Transverse colon (tissue), 4 donors: Measurements from ENCODE around the gene USP4.

Experiments used
- EP300 ChIP-seq: sonication (generic); formaldehyde crosslinking; IDR thresholded peaks from one replicate; pipeline ENCODE4 v1.6.1; 2017; ENCODE audit warnings: antibody characterized with exemption, low read depth
- POLR2A ChIP-seq: fragments of 450-650 bp; IDR thresholded peaks from one replicate; pipeline ENCODE4 v1.6.1; 2016; ENCODE audit warnings: antibody characterized with exemption, mild to moderate bottlenecking, moderate library complexity
- POLR2AphosphoS5 ChIP-seq, 3 donors: sonication (generic); formaldehyde crosslinking; IDR thresholded peaks; one replicate each; pipeline ENCODE4 v1.6.1; 2016; ENCODE audit warnings: antibody characterized with exemption in 3 of 3
- TF ChIP-seq, protein P1 (sequence below), 5 experiments: fragments of 200-600 bp in 3 of 5; fragments of 450-650 bp in 2 of 5; sonication (generic) in 3 of 5; IDR thresholded peaks; 1 replicate in 2 of 5; 2 replicates in 3 of 5; pipeline ENCODE4 v1.5.1; 2016 to 2017; ENCODE audit warnings: antibody characterized with exemption in 5 of 5, inconsistent platforms in 3 of 5, mild to moderate bottlenecking in 2 of 5, moderate library complexity in 1 of 5

DNA sequence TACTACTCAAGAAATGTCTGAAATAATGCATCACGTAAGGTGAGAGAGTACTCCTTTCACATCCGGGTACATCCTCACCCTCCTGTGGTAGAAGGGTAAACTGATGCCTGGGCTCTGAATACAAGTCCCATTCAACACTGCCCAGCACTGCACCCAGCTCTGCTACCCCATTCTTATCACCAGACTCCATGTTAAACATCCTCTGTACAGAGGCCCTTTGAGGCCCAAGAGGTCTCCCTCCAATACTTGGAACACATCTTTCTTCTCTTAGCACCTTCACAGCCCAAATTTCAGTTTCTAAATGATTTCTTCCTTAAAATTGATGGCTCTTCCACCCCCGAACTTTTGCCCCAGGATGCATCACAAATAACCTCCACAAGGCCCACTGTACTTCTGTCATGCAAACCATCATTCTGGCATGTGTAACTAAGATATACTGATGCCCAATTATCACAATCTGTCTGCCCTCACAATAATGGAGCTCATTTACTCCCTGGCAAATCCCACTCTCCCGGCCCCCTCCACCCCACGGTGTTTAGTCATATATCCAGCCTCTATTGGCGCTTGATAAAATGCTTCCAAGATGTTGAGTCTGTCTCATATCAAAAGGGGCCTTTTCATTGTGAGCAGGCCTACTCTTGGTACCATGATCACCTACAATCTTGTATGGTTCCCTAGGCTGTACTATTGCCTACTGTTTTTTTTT, 30.9 kb upstream of the USP4 start:
- TF ChIP-seq POLR2A = no peak
- TF ChIP-seq, protein P1, sequence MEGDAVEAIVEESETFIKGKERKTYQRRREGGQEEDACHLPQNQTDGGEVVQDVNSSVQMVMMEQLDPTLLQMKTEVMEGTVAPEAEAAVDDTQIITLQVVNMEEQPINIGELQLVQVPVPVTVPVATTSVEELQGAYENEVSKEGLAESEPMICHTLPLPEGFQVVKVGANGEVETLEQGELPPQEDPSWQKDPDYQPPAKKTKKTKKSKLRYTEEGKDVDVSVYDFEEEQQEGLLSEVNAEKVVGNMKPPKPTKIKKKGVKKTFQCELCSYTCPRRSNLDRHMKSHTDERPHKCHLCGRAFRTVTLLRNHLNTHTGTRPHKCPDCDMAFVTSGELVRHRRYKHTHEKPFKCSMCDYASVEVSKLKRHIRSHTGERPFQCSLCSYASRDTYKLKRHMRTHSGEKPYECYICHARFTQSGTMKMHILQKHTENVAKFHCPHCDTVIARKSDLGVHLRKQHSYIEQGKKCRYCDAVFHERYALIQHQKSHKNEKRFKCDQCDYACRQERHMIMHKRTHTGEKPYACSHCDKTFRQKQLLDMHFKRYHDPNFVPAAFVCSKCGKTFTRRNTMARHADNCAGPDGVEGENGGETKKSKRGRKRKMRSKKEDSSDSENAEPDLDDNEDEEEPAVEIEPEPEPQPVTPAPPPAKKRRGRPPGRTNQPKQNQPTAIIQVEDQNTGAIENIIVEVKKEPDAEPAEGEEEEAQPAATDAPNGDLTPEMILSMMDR (IDR thresholded peaks at IDR 0.05) = no peak
- TF ChIP-seq POLR2AphosphoS5 (IDR thresholded peaks at IDR 0.05) = no peak
- TF ChIP-seq EP300 = no peak
